DOHH2 (cell line): ENCODE data around the gene DDX49.

ENCODE experiments used
- CTCF ChIP-seq: fragments of 200-600 bp; sonication (generic); IDR thresholded peaks from one replicate; pipeline ENCODE4 v1.5.1; 2014; ENCODE audit warnings: antibody characterized with exemption, mild to moderate bottlenecking, low read depth, low read length; ENCODE audit not compliant: poor library complexity, severe bottlenecking
- EZH2phosphoT487 ChIP-seq: fragments of 200-600 bp; sonication (generic); IDR thresholded peaks from 2 replicates; pipeline ENCODE4 v1.6.1; 2017; ENCODE audit warnings: borderline replicate concordance, mild to moderate bottlenecking, antibody characterized with exemption, low read length, moderate library complexity, mixed read lengths

- TF ChIP-seq CTCF = no peak
- TF ChIP-seq EZH2phosphoT487 = no peak
These were observed 55.5 kb downstream of the DDX49 start for GRCh38 chr19:18975011-18975410.
